Fibroblast of skin of right quadriceps (primary cell): ENCODE data around the gene SPAG6.
"Not testable (repeated sequence)": the region's sequence is repeated elsewhere in the genome, so short reads cannot be mapped to it uniquely, and the experiment has no call there.

Source experiments
- DNase-seq: peaks from one replicate; pipeline ENCODE4 v3.0.0-alpha.2; 2013

The SPAG6 gene

GRCh38 chr10:22345301-22346095 is at the start of gene SPAG6:
Gene SPAG6, plus strand, starts transcription at chr10:22345496. Its CDS starts 116 bp downstream, at chr10:22345612.
- no peak for DNase-seq

- DNase-seq: no peak
Observed at GRCh38 chr10:22301193-22301592, 44.1 kb upstream of the SPAG6 start.

GRCh38 chr10:22303461-22303860 is 41.8 kb upstream of the SPAG6 start:
- DNase-seq: no peak

- DNase-seq: peak; percentile 35
Observed at GRCh38 chr10:22305721-22306120, 39.6 kb upstream of the SPAG6 start.

GRCh38 chr10:22308390-22308789 is 36.9 kb upstream of the SPAG6 start:
- peak; percentile 60 for DNase-seq

GRCh38 chr10:22309180-22310000 is 35.9 kb upstream of the SPAG6 start:
- DNase-seq: no peak

- not testable (repeated sequence) for DNase-seq
Observed at GRCh38 chr10:22310012-22310411, 35.3 kb upstream of the SPAG6 start.

DNA sequence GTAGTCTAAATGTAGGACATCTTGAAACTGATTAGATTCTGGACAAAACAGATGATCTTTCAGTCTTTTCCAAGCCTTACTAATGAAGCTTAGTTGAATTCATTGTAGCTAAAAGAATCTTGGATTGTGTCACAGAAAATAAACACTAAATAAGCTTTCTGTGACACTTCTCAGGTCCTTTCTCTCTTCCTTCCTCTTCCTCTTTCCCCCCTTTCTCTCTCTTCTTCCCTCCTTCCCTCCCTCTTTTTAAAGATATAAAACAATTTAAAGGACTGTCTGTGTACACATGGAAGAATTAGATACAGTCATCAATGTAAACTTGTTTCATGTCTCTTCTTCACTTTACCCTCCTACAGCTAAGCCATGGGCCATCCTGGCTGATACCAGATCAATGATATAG is 34.4 kb upstream of the SPAG6 start:
- DNase-seq: no peak

GRCh38 chr10:22314852-22315251 is 30.4 kb upstream of the SPAG6 start:
- DNase-seq: no peak

DNA sequence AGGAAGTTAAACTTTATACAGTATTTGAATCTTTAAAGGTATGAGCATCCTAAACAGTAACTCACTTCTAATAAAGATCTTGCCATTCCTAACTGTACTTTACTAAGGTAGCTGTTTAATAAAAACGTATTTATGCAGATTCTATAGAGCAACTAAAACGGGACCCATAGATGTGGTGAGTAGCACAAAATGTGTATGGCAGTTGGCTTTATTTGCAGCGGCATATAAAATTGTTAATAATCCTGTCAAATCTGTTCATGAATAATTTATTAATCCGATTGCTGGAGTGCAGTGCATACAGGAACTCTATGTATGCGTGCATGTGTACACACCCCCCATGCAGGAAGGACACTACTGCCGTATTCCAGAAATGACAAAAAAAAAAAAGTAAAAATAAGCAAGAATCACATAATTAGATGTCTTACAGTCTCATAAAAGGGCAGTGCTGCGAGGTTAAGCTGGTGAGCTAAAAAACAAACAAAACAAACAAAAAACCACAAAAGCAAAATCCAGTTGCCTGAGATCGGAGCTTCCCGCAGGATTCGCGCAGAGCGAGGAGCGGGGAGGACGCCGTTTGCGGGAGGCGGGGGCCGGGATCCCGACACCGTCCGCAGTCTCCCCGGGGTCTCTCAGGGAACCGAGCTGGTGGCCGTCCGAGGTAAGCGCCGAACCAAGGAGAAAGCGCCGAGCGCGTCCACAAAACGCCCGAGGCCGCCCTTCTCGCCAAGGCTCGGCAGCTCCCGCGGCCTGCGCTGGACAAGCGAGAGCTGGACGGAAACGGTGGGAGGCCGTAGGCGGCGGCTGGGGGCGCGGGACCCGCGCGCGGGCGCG is 29.6 kb upstream of the SPAG6 start:
- DNase-seq: no peak

DNA sequence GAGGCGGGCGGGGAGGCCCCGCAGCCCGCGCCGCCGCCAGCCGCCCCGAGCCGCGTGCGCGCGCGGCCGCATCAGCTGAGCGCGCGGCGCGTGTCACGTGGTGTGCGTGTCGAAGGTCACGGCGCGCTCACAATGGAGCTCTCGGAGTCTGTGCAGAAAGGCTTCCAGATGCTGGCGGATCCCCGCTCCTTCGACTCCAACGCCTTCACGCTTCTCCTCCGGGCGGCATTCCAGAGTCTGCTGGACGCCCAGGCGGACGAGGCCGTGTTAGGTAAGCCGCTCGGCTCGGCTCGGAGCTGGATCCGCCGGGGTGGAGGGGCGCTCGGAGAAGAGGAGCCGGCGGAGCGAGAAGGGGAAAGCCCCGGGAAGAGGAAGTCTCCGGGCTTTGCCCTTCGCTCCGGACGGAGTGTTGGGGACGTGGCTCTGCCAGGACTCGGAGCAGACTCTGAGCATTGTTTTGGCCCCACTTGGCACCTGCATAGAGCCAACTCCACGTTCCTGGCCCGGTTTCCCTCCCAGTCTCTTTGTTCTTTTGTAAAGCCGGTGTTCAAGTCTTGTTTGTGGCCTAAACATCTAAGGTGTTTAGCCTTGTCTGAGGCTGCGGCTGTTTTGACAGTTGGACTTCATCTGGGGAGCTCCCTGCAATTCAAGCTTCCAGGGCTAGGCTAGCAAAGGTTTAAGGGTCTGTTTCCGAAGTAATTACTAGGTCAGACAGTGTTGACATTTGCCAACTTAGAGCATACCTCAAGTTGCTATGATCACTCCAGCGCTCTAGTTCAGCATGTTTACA is 28.8 kb upstream of the SPAG6 start, which contains the start of gene COMMD3:
TSS of gene COMMD3 (plus strand) at position 103 of the 790 bp plus-strand sequence. CDS start at position 133, 30 bp downstream.
- DNase-seq: peak; percentile 87

GRCh38 chr10:22317076-22317370 is 28.3 kb upstream of the SPAG6 start:
- no peak for DNase-seq

DNA sequence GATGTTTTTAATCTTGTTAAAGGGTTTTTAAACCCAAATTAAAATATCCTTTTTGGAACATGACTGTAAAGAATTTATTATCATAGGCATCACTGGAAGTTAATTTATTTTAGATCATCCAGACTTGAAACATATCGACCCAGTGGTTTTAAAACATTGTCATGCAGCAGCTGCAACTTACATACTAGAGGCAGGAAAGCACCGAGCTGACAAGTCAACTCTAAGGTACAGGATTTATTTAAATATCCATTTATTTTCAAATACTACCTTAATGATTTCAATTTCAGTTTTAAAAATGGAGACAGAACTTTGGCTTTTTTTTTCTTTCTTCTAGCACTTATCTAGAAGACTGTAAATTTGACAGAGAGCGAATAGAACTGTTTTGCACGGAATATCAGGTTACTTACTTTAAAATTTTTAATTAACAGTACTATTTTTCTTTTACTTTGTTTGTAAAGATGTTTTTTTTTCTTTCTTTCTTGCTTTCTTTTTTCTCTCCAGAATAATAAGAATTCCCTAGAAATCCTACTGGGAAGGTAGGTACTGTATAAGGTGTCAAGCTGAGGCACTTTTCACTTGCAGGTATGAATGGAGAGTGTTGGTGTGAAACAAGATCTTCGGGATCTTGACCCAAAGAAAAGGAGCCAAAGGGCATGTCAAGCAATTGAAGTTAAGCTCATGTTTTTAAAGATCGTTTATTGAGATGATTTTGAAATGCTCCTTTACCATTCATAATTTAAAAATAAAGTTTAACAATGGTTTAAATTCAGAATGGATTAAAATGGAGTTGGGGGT is 27.3 kb upstream of the SPAG6 start:
- no peak for DNase-seq

DNA sequence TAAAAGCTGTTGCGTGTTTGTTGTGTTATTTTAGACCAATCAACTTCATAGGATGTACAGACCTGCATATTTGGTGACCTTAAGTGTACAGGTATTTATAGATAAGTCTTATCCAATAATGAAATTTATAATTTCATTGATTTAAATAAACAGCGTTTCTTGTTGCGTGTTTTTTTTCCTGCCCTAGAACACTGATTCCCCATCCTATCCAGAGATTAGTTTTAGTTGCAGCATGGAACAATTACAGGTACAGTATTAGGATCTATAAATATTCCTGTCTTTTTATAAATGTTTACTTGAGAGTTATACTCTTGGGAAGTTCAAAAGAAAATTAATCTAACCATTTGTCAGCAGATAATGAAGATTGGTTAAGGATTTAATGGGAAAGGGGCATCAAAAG is 26.5 kb upstream of the SPAG6 start:
- DNase-seq: no peak

DNA sequence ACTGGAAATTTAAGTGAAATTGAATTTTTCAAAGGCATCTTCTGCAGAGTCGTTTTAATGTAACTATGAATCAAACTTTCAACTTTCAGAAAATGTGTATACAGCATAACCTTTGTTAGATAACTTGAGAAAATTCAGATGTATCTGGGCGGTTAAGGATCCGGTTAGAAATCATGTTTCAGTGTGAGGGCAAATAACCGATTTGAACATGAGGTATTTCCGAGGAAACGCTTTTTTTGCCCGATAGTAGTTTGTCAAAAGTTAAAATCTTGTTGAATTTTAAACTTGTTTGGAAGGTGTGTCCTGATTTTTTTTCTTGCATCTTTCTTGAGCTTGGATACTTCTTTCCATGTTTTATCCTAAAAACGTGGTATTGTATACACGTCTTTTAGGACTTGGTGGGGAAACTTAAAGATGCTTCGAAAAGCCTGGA is 25.7 kb upstream of the SPAG6 start:
- no peak for DNase-seq

GRCh38 chr10:22319980-22320558 is 25.2 kb upstream of the SPAG6 start:
- DNase-seq: no peak

DNA sequence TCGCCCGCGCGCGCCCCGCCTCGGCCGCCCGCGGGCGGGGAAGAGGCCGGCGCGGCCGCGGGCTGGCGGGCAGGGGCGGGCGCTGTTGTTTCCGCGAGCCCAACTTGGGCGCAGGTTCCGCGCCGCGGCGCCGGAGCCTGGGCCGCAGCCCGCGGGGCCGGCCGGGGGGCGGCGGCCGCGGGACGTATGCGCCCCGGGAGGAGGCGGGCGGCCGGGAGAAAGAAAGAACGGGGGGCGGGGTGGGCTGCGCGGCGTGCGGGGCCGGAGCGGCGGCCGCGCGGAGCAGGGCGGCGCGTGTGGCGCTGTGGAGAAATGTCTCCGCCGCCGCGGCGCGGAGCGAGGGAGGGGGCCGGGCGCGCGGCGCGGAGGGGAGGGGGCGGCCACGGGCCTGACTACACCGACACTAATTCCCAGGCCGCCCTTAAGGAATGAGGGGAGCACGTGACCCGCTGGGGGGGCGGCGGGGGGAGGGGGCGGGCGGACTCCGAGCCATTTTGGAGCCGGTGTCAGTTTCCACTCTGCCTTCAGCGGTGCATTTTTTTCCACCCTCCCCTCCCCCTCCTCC is 24.6 kb upstream of the SPAG6 start, which contains the start of gene BMI1:
TSS of gene BMI1 (plus strand) at position 509 of the 565 bp plus-strand sequence. CDS start 5,351 bp downstream, outside the sequence.
- DNase-seq: peak; percentile 83

GRCh38 chr10:22321156-22321923 is 24.0 kb upstream of the SPAG6 start:
- DNase-seq: peak; percentile 70

GRCh38 chr10:22321924-22322640 is 23.2 kb upstream of the SPAG6 start:
- no peak for DNase-seq
